ENCODE data around the gene LIMK2.

The LIMK2 gene

GRCh38 chr22:31272522-31273446, 60.7 kb downstream of the LIMK2 start:
- DNase-seq (ENCODE audit: low spot score): no peak

GRCh38 chr22:31274017-31274416, 61.9 kb downstream of the LIMK2 start:
- DNase-seq (ENCODE audit: low spot score): no peak

- DNase-seq (ENCODE audit: low spot score): no peak
These were observed 62.9 kb downstream of the LIMK2 start for GRCh38 chr22:31275018-31275417.

- DNase-seq (ENCODE audit: low spot score): no peak
These were observed 63.5 kb downstream of the LIMK2 start for GRCh38 chr22:31275576-31275975.

GRCh38 chr22:31276426-31277167, 64.5 kb downstream of the LIMK2 start:
- no peak for DNase-seq (ENCODE audit: low spot score)

- DNase-seq (ENCODE audit: low spot score): no peak
These were observed 65.6 kb downstream of the LIMK2 start for GRCh38 chr22:31277741-31278140.

- no peak for DNase-seq (ENCODE audit: low spot score)
These were observed 66.1 kb downstream of the LIMK2 start for GRCh38 chr22:31278151-31278621.

GRCh38 chr22:31278626-31279326, 66.7 kb downstream of the LIMK2 start:
- DNase-seq (ENCODE audit: low spot score): no peak

- no peak for DNase-seq (ENCODE audit: low spot score)
These were observed 67.2 kb downstream of the LIMK2 start for GRCh38 chr22:31279327-31279669.

- DNase-seq (ENCODE audit: low spot score): no peak
These were observed 67.9 kb downstream of the LIMK2 start for GRCh38 chr22:31279821-31280505.

GRCh38 chr22:31281733-31282132, 69.6 kb downstream of the LIMK2 start:
- no peak for DNase-seq (ENCODE audit: low spot score)

GRCh38 chr22:31282748-31283468, 70.8 kb downstream of the LIMK2 start:
- no peak for DNase-seq (ENCODE audit: low spot score)

GRCh38 chr22:31284281-31285155, 72.4 kb downstream of the LIMK2 start:
- no peak for DNase-seq (ENCODE audit: low spot score)

GRCh38 chr22:31286360-31287255, 74.5 kb downstream of the LIMK2 start:
- no peak for DNase-seq (ENCODE audit: low spot score)

GRCh38 chr22:31287818-31288495, 75.9 kb downstream of the LIMK2 start:
- DNase-seq (ENCODE audit: low spot score): no peak

- DNase-seq (ENCODE audit: low spot score): no peak
These were observed 76.6 kb downstream of the LIMK2 start for GRCh38 chr22:31288496-31289240.

GRCh38 chr22:31289344-31289743, 77.2 kb downstream of the LIMK2 start:
- no peak for DNase-seq (ENCODE audit: low spot score)

Data from left forelimb (tissue), 1 donor.